22Rv1 (cell line): ENCODE data around the gene ADAMTS3.

ENCODE experiments used
- H3K27ac ChIP-seq: fragments of 450-650 bp; 2 replicates; pipeline ENCODE4 v1.5.1; 2017
- CTCF ChIP-seq: fragments of 450-650 bp; IDR thresholded peaks from 2 replicates; pipeline ENCODE4 v1.5.1; 2017; ENCODE audit warnings: mild to moderate bottlenecking
- ZFX ChIP-seq: fragments of 450-650 bp; IDR thresholded peaks from 2 replicates; pipeline ENCODE4 v1.6.1; 2017; ENCODE audit warnings: antibody characterized with exemption, borderline replicate concordance

The ADAMTS3 gene

DNA sequence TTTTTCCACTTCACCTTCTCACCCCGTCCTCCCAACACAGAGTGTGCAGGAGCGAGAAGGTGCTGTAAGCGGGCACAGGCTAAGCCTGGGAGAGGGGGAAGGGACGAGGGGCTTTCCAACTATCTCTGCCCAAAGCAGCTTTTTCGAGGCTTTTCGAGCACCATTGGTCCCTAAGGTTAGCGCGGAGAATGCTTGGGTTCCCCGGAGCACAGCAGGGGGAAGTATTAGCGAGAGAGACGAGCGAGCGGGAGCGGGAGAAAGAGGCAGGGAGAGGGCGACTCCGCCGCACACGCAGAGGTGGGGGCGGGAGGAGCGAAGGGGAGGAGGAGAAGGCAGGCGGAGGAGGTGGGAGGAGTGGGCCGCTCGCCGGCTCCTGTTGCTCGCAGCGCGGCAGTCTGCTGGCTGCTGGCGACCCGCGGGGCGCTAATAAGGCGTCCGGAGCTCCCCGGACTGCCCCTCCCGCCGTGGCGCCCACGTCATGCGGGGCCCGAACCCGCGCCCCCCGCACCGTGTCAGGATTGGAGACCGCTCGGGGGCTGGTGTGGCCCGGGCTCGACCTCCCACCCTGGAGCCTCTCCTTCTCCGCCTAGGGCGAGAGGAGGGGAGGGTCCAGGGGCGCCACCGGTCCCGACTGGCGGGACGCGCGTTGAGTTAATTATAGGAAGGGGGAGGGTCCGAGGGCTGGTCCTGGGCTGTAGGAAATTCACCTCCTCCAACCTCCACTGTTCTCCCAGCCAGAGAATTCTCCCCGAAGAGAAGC, at the start of gene ADAMTS3:
ADAMTS3 (minus strand) TSS at position 263 of the 760 bp plus-strand sequence. CDS start 459 bp downstream, outside the sequence.
- TF ChIP-seq CTCF, result no peak
- TF ChIP-seq ZFX, result no peak
- peak within 1 kb of the TSS; percentile 91 for H3K27ac ChIP-seq

DNA sequence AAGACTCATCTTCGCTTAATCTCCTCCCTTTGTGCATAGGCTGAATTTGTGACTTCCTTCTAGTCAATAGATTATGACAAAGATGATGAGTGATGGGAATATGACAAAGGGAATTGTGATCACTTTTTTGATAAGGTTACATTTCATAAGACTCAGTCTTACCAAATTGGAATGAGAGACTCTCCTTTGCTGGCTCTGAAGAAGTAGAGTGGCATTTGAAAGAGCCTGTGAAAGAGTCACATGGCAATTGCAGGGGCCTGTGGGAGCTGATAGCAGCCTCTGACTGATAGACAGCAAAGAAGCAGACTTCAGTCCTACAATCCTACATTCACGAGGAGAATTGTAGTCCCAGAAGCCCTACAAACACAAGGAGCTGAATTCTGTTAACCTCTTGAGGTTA, 44.9 kb upstream of the ADAMTS3 start:
- H3K27ac ChIP-seq, result no peak overlapping the region
- TF ChIP-seq ZFX (no peak), CTCF (no peak)

DNA sequence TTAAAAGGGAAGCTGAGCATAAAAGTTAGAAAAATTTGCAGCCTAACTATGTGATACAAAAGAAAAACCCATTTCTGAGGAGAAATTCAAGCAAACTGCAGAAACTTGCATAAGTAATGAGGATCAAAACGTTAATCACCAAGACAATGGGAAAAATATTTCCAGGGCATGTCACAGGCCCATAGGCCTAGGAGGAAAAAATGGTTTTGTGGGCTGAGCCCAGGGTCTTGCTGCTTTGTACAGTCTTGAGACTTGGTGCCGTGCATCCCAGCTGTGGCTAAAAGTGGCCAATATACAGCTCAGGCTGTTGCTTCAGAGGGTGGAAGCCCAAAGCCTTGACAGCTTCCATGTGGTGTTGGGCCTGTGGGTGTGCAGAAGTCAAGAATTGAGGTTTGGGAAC, 37.7 kb upstream of the ADAMTS3 start:
- H3K27ac ChIP-seq, result no peak overlapping the region
- TF ChIP-seq ZFX (no peak), CTCF (no peak)

DNA sequence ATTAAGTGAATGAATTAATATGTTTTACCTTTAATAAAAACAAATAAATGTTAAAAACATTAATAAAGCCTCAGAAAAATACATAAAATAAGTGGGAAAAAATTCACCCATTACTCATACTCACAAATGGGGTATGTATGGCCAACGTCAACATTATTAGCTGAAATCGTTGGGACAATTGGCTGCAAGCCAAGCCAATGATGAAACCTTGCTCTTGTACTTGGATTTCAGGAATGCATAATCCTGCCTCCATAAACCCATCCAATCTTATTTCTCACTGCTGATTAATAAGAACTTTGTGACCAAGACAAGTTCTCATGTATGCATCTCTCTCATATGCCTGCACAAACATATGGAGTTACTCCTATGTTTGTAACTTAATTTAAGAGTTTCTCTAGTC, 35.3 kb upstream of the ADAMTS3 start:
- no peak overlapping the region for H3K27ac ChIP-seq
- TF ChIP-seq ZFX (no peak), CTCF (no peak)

GRCh38 chr4:72602396-72603376, 33.7 kb upstream of the ADAMTS3 start:
- TF ChIP-seq ZFX (no peak), CTCF (no peak)
- no peak overlapping the region for H3K27ac ChIP-seq

GRCh38 chr4:72591547-72592454, 22.8 kb upstream of the ADAMTS3 start:
- TF ChIP-seq CTCF (no peak), ZFX (no peak)
- H3K27ac ChIP-seq, result no peak overlapping the region
